Renal cortex interstitium (tissue), 11 donors: ENCODE results near the gene DENND1A. TPM values are rescaled to one million over a fixed set of nuclear protein-coding genes. Genes with fewer than 3 reads are reported as not detected.

Experiments
- DNase-seq, 11 donors: peaks; one replicate each; pipeline ENCODE4 v3.0.0-alpha.2; 2013; ENCODE audit warnings: low read depth in 9 of 11, low spot score in 4 of 11; ENCODE audit errors: extremely low read depth in 1 of 11
- polyA plus RNA-seq, 3 donors: library from polyadenylated mRNA; unstranded; fragments of 120-200 nt; gene quantifications; one replicate each; pipeline ENCODE4 v1.2.1, GENCODE V29; 2013; ENCODE audit not compliant: insufficient read length in 3 of 3

DENND1A gene
- polyA plus RNA-seq, 3 donors = 21.9 to 24.4 (median 22.3) TPM

DNA sequence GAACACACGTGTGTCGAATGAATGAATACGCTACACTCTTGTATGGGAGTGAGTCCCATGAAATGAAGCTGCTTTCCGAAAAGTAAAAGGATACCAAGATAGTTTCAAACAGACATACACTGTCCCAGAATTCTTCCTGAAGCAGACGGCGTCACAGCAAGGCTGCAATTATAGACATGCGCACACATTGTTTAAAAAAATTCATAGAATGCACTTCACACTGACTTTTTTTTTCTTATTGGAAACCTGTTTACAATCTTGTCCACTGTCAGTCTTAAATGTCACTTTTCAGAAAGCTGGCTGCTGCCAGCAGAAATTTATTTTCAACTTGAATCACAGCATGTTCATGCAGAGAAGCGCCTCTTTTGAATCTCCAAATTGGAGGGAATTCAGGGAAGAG is 449.1 kb downstream of the DENND1A start:
- DNase-seq = no peak

GRCh38 chr9:123480096-123480495 is 449.8 kb downstream of the DENND1A start:
- DNase-seq = no peak

GRCh38 chr9:123478967-123479602 is 450.8 kb downstream of the DENND1A start:
- DNase-seq = no peak

DNA sequence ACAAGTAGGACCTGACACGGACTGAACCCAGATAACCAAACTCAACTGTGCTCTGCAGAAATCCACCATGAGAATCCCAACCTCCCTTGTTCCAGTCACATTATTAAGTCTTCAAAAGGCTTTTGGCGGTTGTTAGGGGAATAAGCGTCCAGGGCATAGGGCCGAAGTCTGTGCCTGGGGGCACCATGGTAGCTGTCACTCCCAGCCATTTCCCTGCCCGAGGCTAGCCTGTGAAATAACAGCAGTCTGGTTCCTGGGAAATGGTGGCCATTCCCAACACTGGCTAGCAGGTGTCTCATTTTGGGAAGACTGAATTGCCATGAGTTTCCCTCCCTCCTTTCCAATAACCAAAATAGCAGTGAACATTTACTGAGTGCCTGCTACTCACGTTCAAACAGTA is 451.8 kb downstream of the DENND1A start:
- no peak for DNase-seq

- DNase-seq = no peak
Measured at GRCh38 chr9:123475407-123475806, 454.5 kb downstream of the DENND1A start.

GRCh38 chr9:123472862-123473614 is 456.9 kb downstream of the DENND1A start:
- DNase-seq = no peak

DNA sequence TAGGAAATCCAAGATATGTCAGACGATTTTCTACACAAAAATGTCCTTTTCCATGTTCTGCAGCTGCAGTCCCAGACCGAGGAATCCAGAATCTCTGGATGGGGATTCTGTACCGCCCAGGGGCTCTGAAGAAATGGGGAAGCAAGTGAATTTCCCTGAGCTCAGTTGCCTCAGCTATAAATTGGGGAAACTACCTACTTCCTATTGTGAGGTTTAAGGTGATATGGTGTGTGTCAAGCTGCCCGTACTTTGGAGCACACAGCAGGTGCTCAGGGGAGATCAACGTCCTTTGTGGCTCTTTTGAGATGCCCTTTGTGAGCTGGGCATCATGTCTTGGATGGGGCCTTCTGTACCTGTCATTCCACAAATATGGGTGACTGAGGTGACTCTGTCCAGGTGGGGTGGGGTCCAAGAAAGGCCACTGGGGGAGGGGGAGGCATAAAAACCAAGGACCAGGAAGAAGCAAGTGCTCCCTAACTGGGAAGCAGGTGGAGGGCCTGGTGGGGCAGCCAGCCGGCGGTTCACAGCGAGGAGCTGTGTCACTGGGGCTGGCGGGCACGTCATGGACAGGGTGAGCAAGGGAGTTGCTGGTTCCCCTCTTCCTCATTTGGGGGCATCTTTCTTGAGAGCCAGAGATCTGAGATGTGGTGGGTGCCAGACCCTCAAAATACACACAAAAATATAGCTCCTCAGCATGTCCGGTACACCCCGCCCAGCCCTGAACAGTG is 457.9 kb downstream of the DENND1A start:
- DNase-seq = no peak

- DNase-seq = no peak
Measured at GRCh38 chr9:123470991-123471770, 458.7 kb downstream of the DENND1A start.

DNA sequence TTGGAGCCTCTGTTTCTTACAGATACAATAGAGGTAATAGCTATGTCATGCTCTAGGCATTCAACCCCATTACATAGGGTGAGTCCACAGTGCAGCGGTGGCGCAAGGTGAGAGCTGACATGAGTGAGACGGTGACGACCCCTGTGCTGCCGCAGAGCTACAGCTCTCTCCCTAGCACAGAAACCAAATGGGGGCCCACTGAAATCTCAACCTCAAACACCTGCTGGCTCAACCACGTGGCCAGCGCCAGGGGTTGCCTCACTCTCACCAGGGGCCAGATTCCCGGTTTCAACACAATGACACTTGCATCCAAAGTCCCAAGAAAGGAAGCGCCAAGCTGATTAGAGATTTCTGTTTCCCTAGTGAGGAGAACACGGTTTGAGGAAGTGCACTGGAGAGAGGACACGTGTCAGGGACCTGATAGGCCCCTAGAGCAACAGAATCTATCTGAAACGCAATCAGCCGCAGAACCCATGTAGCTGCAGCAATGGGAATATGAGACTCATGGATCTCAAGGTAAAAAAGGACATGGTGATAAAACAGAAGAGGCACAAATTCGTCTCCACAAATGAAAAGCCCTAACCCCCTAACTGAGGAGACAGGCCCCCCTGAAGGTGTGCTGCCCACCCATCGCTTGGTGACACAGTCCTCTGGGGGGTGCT is 459.7 kb downstream of the DENND1A start:
- DNase-seq = no peak

GRCh38 chr9:123469282-123469681 is 460.6 kb downstream of the DENND1A start:
- DNase-seq = no peak

DNA sequence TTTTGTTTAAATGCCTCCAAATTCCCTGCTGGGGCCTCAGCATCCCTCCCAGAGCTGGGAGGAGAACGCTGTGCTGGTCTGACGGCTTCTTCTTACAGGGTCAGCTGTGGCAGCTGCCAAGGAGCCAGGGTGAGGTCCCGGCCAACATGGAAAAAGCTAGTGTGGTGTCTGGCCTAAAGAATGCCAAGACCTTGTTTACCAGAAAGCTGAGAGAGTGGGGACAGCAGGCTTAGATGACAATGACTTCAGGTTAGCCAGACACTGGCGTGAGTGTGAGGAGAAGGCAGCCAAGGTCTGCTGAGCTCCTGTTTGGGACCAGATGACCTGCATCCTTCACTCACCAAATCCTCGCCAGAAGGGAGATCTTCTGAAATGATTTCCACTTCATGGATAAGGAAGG is 461.4 kb downstream of the DENND1A start:
- DNase-seq = no peak

DNA sequence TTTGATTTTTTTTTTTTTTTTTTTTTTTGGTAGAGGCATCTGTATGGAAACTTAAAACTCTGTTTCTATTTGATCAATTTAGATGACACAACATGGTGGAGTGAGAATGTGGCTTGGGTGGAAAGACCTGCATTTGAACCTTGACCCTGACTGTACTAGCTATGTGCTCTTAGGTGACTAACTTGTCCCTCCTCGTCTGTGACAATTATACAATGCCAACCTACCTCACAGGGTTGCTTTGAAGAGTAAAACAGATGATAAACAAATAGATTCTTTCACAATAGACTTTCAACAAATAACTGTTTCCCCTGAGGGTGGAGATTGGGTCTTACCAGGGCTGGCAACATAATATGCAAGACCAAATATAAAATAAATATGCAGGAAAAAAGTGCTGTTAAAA is 464.6 kb downstream of the DENND1A start:
- DNase-seq = no peak

DNA sequence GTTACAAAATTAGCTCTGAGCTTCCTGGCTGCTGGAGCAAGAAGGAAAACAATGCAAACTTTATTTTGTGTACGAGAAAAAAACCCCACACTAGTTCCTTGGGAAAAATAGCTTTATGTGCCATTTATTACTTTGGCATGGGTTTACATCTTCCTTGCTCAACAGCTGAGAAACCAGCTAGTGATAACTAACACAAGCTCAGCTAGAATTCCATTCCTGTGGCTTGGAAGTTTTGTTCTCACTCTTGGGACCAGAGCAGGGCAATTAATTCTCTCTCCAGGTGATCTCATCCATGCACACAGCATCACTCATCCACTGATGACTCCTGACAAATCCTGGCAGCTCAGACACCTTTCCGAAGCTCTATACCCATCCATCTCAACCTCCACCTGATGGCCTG is 469.8 kb downstream of the DENND1A start:
- no peak for DNase-seq

GRCh38 chr9:123457583-123457982 is 472.3 kb downstream of the DENND1A start:
- DNase-seq = peak in 1 of 11 donors; percentile 42

DNA sequence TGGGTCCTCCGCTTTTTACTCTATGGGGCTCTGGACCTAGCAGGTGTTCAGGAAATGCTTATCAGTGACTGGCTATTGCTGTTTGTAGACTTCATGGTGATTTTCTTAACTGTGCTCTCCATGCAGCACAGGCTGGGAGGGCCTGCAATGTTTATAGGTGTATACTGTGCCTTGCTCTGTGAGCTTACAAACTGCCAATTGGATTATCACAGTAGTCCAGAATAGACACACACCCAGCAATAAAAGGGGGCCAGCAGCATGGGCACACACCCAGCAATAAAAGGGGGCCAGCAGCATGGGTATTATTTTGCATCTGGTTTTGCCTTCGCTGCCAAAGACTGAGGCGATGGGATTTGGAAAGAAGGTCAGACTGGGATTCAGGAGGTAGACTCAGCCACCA is 473.9 kb downstream of the DENND1A start:
- no peak for DNase-seq

DNA sequence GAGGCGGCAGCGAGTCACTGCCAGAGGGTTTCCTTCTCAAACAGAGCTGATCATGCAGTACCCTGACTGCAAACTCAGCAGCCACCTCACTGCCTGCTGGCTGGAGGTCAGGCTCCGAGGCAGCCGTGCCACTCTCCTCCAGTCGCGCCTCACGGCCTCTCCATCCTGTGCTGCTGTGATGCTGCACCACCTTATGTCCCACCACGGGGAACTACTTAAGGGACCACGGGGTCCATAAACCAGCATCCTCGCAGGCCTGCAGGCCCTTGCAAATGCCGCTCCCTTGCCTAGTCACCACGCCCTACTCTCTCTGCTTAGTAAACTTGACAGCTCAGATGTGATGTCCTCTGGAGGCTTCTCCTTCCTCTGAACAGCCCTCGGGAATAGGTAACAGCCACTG is 474.7 kb downstream of the DENND1A start:
- DNase-seq = no peak

- no peak for DNase-seq
Measured at GRCh38 chr9:123454361-123454760, 475.6 kb downstream of the DENND1A start.

DNA sequence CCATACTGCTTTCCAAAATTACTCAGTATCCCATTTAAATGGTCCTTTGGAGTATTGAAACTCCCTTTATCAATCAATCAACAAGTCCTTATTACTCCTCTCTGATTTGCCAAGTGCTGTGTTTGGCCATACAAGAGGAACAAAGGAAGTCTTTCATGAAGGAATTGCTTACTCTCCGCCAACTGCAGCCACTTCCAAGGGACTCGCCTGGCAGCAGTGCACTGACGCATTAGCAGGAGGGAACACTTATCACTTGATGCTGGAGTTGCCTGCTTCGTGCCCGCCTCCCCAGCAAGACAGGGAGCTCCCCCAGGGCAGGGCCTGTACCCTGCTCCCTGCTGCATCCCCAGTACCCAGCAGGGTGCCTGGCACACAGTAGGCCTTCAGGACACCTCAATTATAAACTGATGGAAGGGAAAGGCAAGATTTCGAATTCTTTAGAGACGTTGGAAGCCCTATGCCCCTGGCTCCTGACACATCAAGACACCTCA is 476.1 kb downstream of the DENND1A start:
- no peak for DNase-seq
